Thyroid gland (tissue), 4 donors: ENCODE measurements around the gene NEDD4L.

Experiments
- POLR2A ChIP-seq, 2 donors: fragments of 450-650 bp; IDR thresholded peaks; one replicate each; pipeline ENCODE4 v1.6.1; 2017; ENCODE audit warnings: antibody characterized with exemption in 2 of 2, mild to moderate bottlenecking in 2 of 2, moderate library complexity in 1 of 2
- TF ChIP-seq, protein P1 (sequence below), 6 experiments: fragments of 200-600 bp in 3 of 6; fragments of 450-650 bp in 3 of 6; sonication (generic) in 3 of 6; IDR thresholded peaks; one replicate each; pipeline ENCODE4 v1.5.1; 2016 to 2019; ENCODE audit warnings: antibody characterized with exemption in 6 of 6, mild to moderate bottlenecking in 2 of 6, inconsistent platforms in 1 of 6, moderate library complexity in 1 of 6

DNA sequence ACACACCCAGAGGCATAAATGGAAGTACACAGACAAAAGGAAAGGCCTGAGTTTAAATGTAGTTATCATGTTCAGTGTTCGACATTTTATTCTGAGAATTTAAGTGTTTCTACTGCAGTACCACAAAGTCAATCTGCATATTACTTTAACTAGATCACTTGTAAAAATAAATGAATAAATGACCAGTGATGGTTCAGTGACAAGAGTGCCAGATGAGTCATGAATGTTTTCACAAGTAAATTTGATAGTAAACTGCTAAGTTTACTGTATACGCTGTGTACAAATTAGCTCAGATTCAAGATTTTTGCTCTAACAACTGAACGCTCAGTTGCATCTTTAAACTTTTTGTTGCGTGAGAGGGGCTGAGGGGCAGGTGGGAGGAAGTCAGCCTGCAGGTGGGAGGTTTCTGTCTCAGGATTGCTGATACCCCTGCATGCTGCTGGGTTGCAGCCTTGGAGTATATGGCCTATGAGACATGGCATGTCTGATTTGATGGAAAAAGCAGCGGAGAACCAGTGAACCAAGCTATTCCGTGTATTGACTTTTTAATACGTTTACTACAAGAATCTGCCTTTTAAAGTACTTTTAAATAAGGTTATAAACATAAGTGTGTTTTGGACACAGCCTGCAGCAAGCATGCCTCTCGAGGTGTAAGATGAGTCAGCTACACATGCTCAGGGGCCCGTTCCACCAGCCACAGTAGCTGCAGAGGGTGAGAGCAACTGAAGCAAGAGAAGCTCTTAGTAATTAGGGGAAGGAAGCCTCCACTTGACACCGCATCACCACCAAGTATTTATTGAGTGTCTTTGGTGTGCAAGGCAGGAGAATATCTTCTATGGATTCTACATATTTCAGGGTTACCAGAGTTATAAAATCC lies 245.1 kb downstream of the NEDD4L start:
- TF ChIP-seq, protein P1, sequence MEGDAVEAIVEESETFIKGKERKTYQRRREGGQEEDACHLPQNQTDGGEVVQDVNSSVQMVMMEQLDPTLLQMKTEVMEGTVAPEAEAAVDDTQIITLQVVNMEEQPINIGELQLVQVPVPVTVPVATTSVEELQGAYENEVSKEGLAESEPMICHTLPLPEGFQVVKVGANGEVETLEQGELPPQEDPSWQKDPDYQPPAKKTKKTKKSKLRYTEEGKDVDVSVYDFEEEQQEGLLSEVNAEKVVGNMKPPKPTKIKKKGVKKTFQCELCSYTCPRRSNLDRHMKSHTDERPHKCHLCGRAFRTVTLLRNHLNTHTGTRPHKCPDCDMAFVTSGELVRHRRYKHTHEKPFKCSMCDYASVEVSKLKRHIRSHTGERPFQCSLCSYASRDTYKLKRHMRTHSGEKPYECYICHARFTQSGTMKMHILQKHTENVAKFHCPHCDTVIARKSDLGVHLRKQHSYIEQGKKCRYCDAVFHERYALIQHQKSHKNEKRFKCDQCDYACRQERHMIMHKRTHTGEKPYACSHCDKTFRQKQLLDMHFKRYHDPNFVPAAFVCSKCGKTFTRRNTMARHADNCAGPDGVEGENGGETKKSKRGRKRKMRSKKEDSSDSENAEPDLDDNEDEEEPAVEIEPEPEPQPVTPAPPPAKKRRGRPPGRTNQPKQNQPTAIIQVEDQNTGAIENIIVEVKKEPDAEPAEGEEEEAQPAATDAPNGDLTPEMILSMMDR (IDR thresholded peaks at IDR 0.05), result no peak
- TF ChIP-seq POLR2A (IDR thresholded peaks at IDR 0.05), result no peak
